ENCODE results near the gene MSX1.

MSX1 gene

DNA sequence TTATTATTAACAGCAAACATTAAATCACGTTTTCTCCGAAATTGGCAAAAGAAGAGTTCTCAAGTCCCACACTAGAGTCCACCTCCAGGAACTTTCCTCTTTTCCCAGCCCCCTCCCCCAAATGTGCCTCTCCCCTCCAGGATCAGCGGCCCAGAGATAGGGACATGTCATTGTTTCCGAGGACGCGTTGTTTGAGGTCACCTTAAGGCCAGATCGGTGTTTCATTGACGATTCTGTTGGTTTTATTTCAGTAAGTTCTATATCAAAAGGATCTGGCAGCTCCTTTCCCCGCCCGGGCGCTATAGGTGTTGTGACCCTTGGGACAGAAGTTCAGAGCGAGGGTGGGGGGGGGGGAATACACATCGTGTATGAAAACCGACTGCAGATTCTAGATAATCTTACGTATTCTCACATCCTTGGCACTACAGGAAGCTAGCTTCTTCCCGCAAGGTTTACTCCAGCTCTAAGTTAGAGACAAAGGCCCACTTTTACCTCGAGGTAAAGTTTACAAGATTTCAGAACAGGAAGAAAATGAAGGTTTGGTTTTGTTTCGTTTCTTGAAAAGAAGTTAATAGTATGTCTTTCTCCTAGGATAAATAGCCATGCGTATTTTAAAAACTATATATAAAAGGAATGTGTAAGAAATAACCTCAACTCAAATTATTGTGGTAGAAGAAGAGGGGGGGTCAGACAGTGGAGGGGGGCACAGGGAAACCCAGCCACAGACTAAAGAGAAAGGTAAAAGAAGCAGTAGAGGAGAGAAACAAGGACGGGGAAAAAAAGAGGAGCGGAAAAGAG, 739 bp upstream of the MSX1 start:
- no peak for DNase-seq

DNA sequence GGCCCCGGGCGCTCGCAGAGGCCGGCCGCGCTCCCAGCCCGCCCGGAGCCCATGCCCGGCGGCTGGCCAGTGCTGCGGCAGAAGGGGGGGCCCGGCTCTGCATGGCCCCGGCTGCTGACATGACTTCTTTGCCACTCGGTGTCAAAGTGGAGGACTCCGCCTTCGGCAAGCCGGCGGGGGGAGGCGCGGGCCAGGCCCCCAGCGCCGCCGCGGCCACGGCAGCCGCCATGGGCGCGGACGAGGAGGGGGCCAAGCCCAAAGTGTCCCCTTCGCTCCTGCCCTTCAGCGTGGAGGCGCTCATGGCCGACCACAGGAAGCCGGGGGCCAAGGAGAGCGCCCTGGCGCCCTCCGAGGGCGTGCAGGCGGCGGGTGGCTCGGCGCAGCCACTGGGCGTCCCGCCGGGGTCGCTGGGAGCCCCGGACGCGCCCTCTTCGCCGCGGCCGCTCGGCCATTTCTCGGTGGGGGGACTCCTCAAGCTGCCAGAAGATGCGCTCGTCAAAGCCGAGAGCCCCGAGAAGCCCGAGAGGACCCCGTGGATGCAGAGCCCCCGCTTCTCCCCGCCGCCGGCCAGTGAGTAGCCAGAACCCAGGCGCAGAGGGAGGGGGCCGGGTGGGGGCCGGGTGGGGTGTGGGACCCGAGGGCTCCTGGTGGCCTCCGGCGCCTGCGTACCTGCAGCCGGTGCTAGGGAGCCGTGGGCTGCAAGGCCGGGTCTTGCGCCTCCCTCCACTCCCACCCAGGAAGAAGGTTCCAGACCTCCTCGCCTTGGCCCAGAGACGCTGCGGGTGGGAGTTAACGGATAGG, 534 bp downstream of the MSX1 start:
- no peak for DNase-seq

DNA sequence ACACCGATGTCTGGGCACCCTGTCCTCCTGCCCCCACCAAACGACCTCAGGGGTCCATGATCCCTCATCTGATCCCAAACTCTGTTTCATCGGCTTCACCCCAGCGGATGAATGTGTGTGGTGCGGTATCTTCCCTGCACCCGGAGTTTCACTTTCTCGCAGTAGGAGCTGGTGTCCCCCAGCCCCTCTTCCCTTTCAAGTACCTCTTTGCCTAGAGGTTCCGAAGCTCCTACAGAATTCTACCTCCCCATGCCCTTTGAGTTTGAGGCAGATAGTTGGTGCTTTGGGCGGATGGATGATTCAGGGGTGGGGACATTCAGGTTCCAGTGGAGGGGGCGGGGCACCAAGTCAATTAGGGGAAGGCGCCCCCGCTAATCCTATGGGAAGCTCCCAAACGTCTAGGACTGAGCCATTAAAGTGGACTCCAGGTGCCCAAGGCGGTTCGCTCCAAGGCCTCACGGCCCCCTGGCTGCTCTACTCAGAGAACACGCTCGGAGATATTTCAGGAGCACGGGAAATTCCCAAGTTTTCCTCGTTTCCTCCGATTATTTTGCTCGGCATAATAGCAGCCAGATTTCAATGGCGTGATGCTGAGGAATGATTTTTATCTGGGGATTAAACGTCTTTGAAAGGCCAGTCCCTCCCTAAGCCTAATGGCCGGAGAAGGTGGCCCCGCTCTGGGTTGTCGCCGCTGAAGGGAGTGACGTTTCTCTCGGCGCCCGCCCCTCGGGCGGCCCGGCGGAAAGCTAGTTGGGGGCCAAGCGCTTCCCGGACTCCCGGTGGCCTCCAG, 1.3 kb downstream of the MSX1 start:
- DNase-seq: no peak

DNA sequence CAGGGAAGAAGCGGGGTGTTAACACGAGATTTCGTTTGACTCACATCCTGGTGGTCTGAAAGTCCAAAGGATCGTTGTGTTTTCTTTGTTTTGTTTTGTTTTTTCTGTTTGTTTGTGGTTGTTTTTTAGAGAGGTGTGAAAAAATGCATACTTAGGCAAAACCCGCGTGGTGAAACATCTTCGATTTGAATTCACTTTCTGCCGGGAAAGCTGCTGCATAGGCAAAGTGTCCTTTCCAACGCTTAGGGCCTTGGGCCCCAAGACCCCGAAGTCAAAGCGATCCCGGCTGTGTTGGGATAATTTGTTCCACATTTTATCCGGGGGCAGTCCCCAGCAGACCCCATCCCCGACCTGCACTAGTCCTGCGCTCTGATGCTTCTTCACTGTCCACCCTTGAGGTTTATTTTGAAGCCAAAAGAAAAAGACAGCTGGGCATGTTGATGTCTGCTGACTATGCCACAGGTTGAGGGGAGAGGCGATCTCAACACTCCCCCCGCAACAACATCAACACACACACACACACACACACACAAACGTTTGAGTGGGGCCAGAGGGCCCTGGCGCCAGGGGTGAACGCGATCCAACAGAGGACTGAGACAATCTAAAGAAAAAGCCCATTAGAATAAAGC, 2.0 kb downstream of the MSX1 start:
- DNase-seq: no peak

DNA sequence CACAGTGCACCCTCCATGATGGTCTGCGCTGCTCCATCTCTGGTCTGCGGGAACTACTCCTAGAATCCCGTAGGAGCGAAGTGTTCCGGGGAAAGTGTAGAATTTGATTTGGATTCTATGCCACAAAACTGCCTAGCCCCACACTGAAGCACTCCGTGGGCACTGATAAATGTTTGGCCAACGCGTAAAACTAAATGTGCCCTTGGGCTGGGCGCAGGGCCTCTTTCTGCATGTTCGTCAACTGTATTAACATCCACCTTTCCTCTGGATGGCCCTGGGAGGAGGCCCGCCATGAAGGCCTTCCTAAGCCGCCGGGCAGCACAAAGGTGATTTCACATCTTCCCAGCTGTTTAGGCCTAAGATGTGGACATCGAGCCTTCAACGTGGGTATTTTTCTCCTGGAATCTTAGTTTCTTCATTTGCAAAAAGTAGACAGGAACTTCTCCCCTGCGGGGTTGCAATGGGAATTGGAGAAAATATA, 2.6 kb downstream of the MSX1 start:
- DNase-seq: no peak

DNA sequence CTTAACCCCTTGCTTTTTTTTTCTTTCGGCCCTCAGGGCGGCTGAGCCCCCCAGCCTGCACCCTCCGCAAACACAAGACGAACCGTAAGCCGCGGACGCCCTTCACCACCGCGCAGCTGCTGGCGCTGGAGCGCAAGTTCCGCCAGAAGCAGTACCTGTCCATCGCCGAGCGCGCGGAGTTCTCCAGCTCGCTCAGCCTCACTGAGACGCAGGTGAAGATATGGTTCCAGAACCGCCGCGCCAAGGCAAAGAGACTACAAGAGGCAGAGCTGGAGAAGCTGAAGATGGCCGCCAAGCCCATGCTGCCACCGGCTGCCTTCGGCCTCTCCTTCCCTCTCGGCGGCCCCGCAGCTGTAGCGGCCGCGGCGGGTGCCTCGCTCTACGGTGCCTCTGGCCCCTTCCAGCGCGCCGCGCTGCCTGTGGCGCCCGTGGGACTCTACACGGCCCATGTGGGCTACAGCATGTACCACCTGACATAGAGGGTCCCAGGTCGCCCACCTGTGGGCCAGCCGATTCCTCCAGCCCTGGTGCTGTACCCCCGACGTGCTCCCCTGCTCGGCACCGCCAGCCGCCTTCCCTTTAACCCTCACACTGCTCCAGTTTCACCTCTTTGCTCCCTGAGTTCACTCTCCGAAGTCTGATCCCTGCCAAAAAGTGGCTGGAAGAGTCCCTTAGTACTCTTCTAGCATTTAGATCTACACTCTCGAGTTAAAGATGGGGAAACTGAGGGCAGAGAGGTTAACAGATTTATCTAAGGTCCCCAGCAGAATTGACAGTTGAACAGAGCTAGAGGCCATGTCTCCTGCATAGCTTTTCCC, 3.4 kb downstream of the MSX1 start:
- DNase-seq: no peak

DNA sequence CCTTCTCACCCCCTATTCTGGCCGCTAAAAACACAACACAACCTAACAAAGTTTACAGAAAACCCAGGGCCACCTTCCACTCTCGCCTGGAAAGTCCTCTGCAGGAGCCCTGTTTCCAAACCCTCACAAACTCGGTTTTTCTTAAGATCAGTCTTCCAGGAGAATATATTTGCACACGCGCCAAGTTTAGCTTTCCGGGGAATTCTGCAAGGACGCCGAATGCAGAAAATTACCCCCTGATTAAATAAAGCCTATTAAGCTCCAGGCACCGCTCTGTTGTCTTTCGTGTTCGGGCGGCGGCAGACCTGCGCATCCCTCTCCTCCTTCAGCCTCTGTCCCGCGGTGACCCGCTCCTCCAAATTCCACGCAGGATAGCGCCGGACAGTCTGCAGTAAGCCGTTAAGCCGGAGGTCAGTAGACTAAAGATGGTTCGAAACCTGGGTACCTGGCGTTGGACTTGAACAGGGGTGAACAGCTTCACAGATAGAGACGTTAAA, 5.0 kb downstream of the MSX1 start:
- DNase-seq: no peak

DNA sequence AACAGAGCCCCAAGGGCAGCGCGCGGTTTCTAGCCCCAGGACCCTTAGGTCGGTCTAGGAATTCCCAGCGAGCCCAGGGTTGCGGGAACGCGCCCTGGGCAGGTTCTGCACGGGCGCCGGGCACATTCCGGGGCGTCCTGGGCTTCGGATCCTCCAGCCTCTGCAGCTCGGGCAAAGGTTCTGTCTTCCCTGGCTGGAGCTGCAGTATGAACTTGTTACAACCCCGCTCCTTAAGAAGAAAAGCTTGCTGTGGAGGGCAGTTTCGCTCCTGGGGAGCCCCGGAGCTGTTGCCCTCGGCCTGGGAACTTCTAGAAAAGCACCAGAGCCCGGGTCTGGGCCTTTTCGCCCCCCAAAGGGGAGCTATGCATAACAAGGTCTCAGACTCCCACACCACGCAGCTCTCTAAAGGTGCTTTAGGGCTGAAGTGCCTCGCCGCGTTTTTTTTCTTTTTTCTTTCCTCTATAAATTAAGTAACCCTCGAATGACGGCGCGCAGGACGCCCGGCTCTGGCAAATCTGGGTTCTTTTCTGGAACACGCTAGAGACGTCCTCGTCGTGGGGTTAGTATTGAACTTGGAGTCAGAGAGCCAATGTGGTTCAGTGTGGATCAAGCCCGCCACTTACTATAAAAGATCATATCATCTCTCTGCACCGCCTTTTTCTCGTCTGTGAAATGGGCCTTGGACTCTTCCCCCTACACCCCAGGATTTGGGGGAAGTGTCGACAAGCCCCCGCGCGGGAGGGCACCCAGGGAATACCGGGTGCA, 5.7 kb downstream of the MSX1 start:
- no peak for DNase-seq

DNA sequence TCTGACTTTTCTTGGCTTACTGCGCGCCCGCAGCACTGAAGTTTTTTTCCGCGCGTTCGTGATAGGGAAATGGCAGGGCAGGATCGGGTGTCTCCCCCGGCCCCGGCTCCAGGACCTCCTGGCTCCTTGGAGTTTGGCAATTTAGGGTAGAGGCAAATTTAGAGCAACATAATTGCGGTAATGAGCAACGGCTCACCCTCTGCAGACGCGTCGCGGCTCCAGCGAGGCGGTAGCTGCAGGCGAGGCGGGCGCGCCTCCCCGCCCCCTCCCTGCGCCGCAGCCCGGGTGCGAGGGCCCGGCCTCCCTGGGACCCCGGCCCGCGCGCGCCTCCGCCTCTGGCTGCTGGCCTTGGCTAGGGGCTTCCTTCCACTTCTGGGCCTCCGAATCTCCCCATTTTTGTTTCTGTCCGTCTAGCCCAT, 6.2 kb downstream of the MSX1 start:
- DNase-seq: no peak

DNA sequence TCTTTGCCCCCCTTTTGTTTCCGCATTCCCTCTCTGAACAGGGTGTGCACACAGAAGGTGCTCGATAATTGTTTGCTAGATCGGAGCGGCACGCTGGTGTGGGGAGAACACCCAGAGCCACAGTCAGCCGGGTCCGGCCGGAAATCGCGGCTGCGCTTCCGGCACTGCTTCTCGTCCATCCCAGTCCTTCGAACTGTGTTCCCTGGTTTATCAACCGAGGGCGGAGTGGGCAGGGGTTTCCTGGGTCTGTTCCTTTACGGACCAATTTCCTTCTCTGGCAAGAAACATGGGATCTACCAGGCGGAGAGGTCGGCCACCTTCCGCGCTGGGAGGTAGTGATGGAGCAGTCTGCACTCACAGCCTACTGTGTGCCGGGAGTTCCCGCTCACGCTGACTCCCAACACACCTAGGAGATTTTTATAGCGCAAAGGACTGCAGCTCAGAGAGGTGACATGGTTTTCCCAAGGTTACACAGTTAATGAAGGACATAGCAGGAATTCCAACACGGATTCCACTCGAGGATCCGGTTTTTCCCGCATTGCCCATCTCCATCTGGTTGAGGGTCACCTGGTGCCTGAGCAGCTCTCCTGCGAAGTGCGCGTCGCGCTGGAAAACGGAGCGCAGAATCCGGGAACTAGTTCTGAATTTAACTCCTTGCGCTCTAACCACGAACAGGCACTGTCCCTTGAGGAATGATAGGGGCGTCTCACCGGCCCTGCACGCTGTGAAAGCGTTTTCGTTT, 6.8 kb downstream of the MSX1 start:
- DNase-seq: no peak

DNA sequence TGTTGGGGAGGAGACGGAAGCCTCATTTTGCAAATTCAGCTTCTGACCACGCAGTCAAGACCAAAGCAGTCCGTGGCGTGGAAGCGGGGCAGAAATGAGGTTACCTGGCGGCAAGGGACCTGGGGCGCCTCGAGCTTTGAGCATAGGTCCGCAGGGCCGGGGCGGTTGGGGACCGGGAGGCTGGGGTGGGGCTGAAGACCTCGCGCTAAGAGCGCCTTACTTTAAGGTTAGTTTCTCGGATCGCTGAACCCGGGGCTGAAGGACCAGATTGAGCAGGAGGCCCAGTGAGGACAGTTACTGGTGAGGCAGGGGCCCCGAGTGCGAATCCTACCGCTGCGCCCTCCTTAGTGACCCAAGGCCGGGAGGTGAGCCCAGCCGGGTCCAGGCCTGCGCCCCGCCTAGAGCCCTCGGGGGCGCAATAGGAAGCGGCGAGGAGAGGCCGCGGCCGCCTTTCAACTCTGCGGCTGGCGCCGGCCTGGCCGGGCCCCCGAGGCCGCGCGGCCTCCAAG, 7.5 kb downstream of the MSX1 start:
- DNase-seq: no peak

DNA sequence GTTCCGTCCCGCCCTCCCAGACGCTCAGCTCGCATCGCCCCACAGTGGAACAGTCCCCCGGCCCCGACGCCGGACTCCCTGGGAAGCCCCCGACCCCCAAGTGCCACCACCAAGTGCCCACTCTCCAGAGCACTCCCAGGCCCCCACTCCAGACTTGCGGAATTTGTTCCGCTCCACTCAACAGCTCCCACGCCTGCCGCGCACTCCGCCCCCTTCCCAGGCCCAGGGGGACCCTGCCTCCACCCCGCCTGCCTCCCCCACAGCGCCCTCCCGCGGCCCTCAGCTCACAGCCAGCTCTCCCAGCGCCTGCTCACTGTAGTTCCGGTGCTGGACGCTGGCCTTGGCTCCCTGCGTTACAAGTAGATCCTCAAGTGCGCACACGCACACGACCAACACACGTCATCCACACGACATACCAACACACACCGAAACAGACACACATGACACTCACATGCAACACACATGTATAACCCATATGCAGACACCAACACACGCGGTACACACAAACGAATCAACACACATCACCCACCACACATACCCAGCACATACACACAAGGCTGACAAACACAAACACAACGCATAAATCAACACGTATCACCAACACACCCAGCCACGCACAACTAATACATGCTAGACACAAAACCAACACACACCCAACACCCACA, 8.0 kb downstream of the MSX1 start:
- no peak for DNase-seq

DNA sequence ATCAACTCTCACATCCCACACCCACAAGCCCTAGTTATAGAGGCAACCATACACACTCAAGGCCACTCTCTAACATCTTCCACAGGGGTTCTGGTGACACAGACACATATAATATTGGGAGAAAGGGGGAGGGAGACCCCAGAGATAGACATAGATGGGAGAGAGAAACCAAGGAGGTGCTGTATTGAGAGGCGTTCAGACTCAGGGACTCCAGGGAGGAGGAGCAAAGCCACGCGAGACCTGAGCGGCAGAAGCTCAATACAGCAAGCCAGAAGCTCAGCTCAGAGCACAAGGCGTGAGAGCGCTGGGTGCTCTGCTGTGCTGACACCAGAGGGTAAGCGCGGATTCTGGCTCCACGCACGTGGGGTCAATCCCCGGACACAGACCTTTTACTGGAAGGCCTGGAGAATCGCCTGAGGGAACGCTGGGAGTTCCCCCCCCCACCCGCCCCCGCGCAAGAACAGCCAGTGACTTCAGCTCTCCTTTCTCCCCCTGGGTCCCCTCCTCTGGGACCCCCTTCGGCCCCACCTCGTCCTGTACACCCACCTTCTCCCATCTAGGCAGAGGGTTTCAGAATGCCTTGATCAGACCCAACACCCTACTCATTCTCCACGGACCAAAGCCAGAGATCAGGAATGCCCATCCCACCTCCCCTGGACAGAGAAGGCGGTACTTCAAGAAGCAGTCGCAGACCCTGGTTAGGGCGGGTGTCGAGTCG, 8.7 kb downstream of the MSX1 start:
- DNase-seq: no peak

DNA sequence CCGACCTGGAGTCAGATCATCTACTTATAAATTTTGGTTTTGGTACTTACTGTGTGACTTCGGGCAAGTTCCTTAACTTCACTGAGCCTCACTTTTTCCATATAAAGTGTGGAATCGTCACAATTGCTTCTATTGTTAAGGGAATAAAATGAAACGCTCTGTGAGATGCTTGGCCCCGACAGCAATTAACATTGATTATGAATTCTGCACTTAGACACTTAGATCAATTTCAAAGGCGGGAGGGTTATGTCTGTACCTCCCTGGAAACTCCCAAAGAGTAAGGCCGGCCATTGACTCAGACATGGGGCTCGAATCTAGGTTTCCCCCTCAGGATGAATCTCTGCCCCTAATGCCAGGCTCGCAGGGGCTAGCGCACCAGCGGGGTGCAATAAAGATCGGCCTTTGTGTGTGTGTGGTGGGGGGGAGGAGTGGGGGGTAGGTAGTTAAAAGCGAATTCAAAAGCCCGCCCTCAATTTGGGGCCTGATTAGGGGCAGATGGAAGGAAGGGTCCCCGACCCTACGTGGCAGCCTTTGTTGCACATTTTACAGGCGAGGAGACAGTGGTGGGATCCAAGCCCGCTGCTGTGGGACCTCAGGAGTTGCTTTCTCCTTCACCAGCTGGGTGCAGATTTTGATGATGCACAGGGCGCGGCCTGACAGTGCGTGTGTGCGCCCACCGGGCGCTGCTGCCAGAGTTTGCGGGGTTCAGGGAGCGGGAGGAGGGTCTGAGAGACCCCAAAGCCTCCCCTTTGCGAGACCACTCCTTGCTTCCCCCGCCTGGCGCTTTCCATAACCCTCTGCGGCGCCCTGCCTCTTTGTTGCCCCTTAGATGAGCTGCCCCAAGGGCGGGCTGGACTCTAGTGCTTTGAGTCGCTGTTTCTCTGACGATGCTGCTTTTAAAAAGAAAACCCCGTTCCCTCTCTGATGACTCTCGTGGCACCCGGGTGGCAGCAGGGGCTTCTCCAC, 9.6 kb downstream of the MSX1 start:
- DNase-seq: no peak

DNA sequence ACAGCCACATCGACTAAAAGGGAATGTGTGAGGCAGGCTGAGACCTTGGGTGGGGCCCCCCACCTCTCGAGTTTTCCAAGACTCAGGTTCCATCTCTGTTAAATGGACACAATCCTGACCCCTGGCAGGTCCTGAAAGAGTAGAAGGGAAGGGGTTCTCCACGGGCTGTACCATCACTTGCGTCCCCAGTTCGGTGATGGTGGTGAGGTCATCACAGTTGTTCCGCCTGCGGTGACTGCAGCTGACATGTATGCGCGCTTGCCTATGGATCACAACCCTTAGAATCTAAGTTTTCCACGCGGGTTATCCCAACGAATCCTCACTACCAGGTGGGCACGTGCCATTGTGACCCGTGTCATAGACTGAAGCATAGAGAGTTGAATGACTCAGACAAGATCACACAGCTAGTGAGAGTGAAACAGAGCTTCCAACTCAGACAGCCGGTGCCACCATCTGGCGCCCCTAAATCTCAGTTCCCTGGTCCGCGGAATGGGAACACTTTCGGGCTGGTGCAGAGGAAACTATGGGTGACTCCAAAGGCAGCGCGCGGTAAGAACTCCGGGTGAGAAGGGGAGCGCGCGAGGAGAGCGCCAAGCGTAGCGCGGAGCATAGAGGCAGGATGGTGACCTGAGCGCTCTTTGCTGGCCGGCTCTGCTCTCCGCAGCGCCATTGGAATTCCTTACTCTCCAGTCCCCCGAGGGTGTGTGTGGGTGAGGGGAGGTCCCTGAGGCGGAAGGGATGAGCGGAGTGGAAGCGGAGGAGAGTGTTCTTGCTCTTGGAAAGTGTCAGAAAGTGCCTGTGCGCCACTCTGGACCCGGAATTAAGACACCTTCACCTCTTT, 10.5 kb downstream of the MSX1 start:
- DNase-seq: no peak

DNA sequence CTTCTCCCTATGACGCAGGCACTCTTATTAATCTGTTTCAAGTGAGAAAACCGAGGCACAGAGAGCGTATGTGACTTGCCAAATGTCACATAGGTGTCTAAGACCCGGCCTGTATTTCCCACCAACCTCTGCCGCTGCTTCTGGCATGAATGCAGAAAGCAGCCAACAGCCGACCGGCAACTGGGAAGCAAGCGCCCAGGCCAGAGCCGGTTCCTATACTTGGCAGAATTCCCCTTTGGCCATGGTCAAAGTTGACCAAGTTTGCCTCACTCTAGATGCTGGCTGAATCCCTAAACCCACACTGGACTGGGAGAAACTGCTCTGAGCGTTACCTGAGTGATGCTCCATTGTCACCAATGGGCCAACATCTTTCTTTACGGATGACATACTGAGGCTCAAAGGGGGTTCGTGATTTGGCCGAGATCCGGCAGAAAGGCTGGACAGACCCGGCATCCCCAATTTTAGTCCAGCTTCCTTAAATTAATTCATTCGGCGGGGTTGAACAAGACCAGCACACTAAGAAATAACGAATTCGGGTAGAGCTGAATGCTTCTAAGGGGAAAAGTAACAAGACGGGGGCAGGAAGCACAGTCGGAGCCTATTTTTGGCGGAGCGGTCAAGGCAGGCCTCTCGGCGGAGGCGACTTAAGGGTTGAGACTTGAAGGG, 11.2 kb downstream of the MSX1 start:
- no peak for DNase-seq

Data from NCI-H1048 (cell line).